T-helper 17 cell (primary cell): Measurements from ENCODE around the gene SYS1. TPM values are rescaled to one million over a fixed set of nuclear protein-coding genes. Genes with fewer than 3 reads are reported as not detected.
A peak's percentile ranks its signal among the peaks of the same experiment; 100 is the strongest.

ENCODE experiments used
- ATAC-seq: fragments of 150-1000 bp; cut with Tn5 transposase; 2 replicates; pipeline ENCODE4 v1.10.0; 2021; ENCODE audit warnings: mild to moderate bottlenecking, moderate library complexity
- DNase-seq, 3 donors: peaks; one replicate each; pipeline versions ENCODE4 v3.0.0 to v3.0.0-alpha.2; 2020 to 2021
- H3K9me3 ChIP-seq: one replicate; pipeline ENCODE4 v1.7.0; 2013; ENCODE audit warnings: low read length, mild to moderate bottlenecking; ENCODE audit not compliant: control insufficient read depth, poor library complexity, severe bottlenecking
- H3K27ac Mint-ChIP-seq: one replicate; pipeline ENCODE4 v1.8.0; 2022; ENCODE audit warnings: mild to moderate bottlenecking, moderate library complexity, mixed read lengths
- H3K27me3 Mint-ChIP-seq: one replicate; pipeline ENCODE4 v1.8.0; 2022; ENCODE audit warnings: mixed read lengths
- H3K36me3 Mint-ChIP-seq: one replicate; pipeline ENCODE4 v1.8.0; 2022; ENCODE audit warnings: low read depth, mixed read lengths
- H3K4me1 Mint-ChIP-seq: one replicate; pipeline ENCODE4 v1.8.0; 2022; ENCODE audit warnings: mild to moderate bottlenecking, mixed read lengths
- H3K4me3 Mint-ChIP-seq: one replicate; pipeline ENCODE4 v1.8.0; 2022; ENCODE audit warnings: mild to moderate bottlenecking, moderate library complexity, mixed read lengths
- total RNA-seq, 4 donors: library from RNA in 2 of 4; stranded (reverse) in 2 of 4; gene quantifications; one replicate each; pipeline ENCODE4 v1.2.3 and lab custom pipeline; 2022 to 2026

Gene SYS1
- 10 to 100 TPM; 93.3 to 99.5 TPM for total RNA-seq
- 82.3 to 120 reads per million in 2 donors for total RNA-seq (lab: John Stamatoyannopoulos, UW)

- Mint-ChIP-seq H3K27me3 (no peaks in the 10 kb centered on the region), H3K4me3 (peak within 1 kb of the TSS; percentile 98), H3K36me3 (peaks cover 3% of the 10 kb centered on the region), H3K4me1 (peaks cover 29% of the 10 kb centered on the region), H3K27ac (peak within 1 kb of the TSS; percentile 98)
- peak; percentile 94 to 98 (median 97) for DNase-seq
- no peaks in the 10 kb centered on the region for H3K9me3 ChIP-seq
- ATAC-seq: peak; percentile 86
Observed at GRCh38 chr20:45362804-45363610, at the start of gene SYS1. TSS of gene SYS1 (plus strand) at chr20:45363156. CDS start at chr20:45363532, 376 bp downstream.

- ATAC-seq: no peak
- H3K27me3 Mint-ChIP-seq: peaks cover 78% of the 10 kb centered on the region
Observed at GRCh38 chr20:45313943-45314342, 49.0 kb upstream of the SYS1 start.

DNA sequence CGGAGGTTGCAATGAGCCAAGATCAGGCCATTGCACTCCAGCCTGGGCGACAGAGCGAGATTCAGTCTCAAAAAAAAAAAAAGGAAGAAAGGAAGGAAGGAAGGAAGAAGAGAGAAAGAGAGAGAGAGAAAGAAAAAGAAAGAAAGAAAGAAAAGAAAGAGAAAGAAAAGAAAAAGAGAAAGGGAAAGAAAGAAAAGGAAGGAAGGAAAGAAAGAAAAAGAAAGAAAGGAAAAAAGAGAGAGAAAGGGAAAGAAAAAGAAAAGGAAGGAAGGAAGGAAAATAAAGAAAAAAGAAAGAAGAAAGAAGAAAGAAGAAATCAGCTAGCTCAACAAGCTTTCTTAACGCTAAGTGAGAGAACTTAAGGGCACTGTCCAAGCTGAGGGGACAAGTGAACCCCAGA is 47.3 kb upstream of the SYS1 start:
- ATAC-seq (no peak), DNase-seq (no peak)
- peaks cover 61% of the 10 kb centered on the region for H3K27me3 Mint-ChIP-seq
- no peak overlapping the region for H3K27ac Mint-ChIP-seq
- no peak overlapping the region for H3K4me3 Mint-ChIP-seq
- H3K9me3 ChIP-seq: no peaks in the 10 kb centered on the region
- peaks cover 5% of the 10 kb centered on the region for H3K36me3 Mint-ChIP-seq
- peaks cover 19% of the 10 kb centered on the region for H3K4me1 Mint-ChIP-seq

More at GRCh38 chr20:45313943-45314342, 49.0 kb upstream of the SYS1 start:
- Mint-ChIP-seq H3K4me1 (peaks cover 13% of the 10 kb centered on the region), H3K27ac (no peak overlapping the region), H3K36me3 (peaks cover 5% of the 10 kb centered on the region), H3K4me3 (no peak overlapping the region)
- no peak for DNase-seq
- H3K9me3 ChIP-seq: no peaks in the 10 kb centered on the region

DNA sequence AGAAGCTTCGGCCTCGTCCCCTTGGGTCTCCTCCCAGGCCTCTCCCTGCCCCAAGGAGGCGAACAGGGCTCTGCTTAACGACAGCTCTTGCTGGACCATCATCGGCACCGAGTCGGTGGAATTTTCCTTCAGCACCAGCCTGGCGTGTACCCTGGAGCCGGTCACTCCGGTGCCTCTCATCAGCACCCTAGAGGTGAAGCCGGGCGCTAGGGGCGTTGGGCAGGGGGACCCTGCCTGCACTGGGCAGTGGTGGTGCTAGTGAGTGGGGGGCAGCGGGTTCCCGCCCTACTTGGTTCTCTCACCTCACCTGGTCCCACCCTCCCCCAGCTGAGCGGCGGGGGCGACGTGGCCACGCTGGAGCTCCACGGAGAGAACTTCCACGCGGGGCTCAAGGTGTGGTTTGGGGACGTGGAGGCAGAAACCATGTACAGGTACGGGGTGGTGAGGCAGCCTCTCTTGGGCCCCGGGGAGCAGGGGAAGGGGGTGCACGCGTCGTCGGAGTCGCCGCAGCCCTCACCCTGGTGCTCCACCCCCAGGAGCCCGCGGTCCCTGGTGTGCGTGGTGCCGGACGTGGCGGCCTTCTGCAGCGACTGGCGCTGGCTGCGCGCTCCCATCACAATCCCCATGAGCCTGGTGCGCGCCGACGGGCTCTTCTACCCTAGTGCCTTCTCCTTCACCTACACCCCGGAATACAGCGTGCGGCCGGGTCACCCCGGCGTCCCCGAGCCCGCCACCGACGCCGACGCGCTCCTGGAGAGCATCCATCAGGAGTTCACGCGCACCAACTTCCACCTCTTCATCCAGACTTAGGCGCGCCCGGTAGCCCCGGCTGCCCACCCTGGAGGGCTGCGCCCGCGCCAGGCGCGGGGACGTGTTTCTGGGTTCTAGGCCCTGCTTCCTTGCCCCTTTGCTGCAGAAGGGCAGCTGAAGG is 46.5 kb upstream of the SYS1 start:
- Mint-ChIP-seq H3K27ac (no peak overlapping the region), H3K27me3 (peaks cover 53% of the 10 kb centered on the region), H3K36me3 (peaks cover 2% of the 10 kb centered on the region), H3K4me1 (peaks cover 19% of the 10 kb centered on the region), H3K4me3 (no peak overlapping the region)
- no peaks in the 10 kb centered on the region for H3K9me3 ChIP-seq
- no peak for ATAC-seq
- DNase-seq: no peak

- DNase-seq (no peak), ATAC-seq (no peak)
- H3K4me3 Mint-ChIP-seq: no peak overlapping the region
- H3K27me3 Mint-ChIP-seq: peaks cover 42% of the 10 kb centered on the region
- H3K36me3 Mint-ChIP-seq: peaks cover 2% of the 10 kb centered on the region
- H3K4me1 Mint-ChIP-seq: peaks cover 17% of the 10 kb centered on the region
- no peaks in the 10 kb centered on the region for H3K9me3 ChIP-seq
- no peak overlapping the region for H3K27ac Mint-ChIP-seq
Observed at GRCh38 chr20:45317826-45318225, 45.1 kb upstream of the SYS1 start.

DNA sequence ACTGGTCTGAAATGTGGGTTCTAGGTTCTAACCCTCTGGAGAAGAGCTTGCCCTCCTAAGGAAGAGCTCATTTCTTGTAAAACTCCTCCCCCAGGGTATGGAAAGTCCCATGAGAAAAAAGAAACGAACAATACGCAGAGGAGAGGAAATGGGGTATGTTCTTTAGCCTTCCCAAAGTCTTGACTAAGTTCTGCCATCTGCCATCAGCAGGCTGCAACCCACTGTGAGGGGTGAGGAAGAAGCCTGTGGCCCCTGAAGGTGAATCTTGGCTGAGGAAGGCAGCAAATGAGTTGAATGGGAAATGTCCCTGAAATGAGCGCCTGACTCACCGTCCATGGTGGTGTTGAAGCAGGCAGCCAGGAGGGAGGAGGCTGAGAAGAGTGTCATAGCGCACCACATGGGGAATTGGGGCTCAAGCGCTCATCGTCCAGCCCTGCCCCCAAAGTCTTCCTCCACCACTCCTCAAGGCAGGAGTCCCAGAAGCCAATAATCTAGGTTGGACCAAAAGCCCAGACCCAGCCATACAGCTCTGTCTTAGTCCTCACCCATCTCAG is 44.5 kb upstream of the SYS1 start:
- ATAC-seq: no peak
- peaks cover 2% of the 10 kb centered on the region for H3K36me3 Mint-ChIP-seq
- peaks cover 38% of the 10 kb centered on the region for H3K27me3 Mint-ChIP-seq
- DNase-seq: no peak
- H3K4me3 Mint-ChIP-seq: no peak overlapping the region
- H3K9me3 ChIP-seq: no peaks in the 10 kb centered on the region
- H3K4me1 Mint-ChIP-seq: peaks cover 17% of the 10 kb centered on the region
- peak overlapping the region; percentile 79 for H3K27ac Mint-ChIP-seq

GRCh38 chr20:45318948-45319347 is 44.0 kb upstream of the SYS1 start:
- peaks cover 33% of the 10 kb centered on the region for H3K27me3 Mint-ChIP-seq
- H3K9me3 ChIP-seq: no peaks in the 10 kb centered on the region
- H3K4me3 Mint-ChIP-seq: no peak overlapping the region
- H3K4me1 Mint-ChIP-seq: peaks cover 17% of the 10 kb centered on the region
- ATAC-seq (no peak), DNase-seq (no peak)
- H3K36me3 Mint-ChIP-seq: peaks cover 2% of the 10 kb centered on the region
- peak overlapping the region; percentile 79 for H3K27ac Mint-ChIP-seq

- peaks cover 12% of the 10 kb centered on the region for H3K27me3 Mint-ChIP-seq
- H3K36me3 Mint-ChIP-seq: peaks cover 2% of the 10 kb centered on the region
- peak overlapping the region; percentile 72 for H3K27ac Mint-ChIP-seq
- H3K4me1 Mint-ChIP-seq: peaks cover 17% of the 10 kb centered on the region
- H3K9me3 ChIP-seq: no peaks in the 10 kb centered on the region
- H3K4me3 Mint-ChIP-seq: no peak overlapping the region
- ATAC-seq: peak; percentile 80
- no peak for DNase-seq
Observed at GRCh38 chr20:45320948-45321595, 41.9 kb upstream of the SYS1 start.

GRCh38 chr20:45322952-45323383 is 40.0 kb upstream of the SYS1 start:
- Mint-ChIP-seq H3K4me3 (no peak overlapping the region), H3K27ac (no peak overlapping the region), H3K27me3 (no peaks in the 10 kb centered on the region), H3K36me3 (no peaks in the 10 kb centered on the region), H3K4me1 (peaks cover 14% of the 10 kb centered on the region)
- ATAC-seq (no peak), DNase-seq (no peak)
- H3K9me3 ChIP-seq: no peaks in the 10 kb centered on the region

- H3K4me1 Mint-ChIP-seq: peaks cover 14% of the 10 kb centered on the region
- H3K27ac Mint-ChIP-seq: no peak overlapping the region
- no peaks in the 10 kb centered on the region for H3K36me3 Mint-ChIP-seq
- H3K4me3 Mint-ChIP-seq: no peak overlapping the region
- no peak for DNase-seq
- no peaks in the 10 kb centered on the region for H3K27me3 Mint-ChIP-seq
- ATAC-seq: no peak
- H3K9me3 ChIP-seq: no peaks in the 10 kb centered on the region
Observed at GRCh38 chr20:45323731-45324130, 39.2 kb upstream of the SYS1 start.

GRCh38 chr20:45325371-45325770 is 37.6 kb upstream of the SYS1 start:
- no peaks in the 10 kb centered on the region for H3K27me3 Mint-ChIP-seq
- ATAC-seq: no peak

GRCh38 chr20:45328451-45328850 is 34.5 kb upstream of the SYS1 start:
- DNase-seq (no peak), ATAC-seq (no peak)
- H3K27ac Mint-ChIP-seq: no peak overlapping the region
- no peaks in the 10 kb centered on the region for H3K36me3 Mint-ChIP-seq
- H3K4me3 Mint-ChIP-seq: no peak overlapping the region
- H3K4me1 Mint-ChIP-seq: peaks cover 3% of the 10 kb centered on the region
- H3K27me3 Mint-ChIP-seq: no peaks in the 10 kb centered on the region
- no peaks in the 10 kb centered on the region for H3K9me3 ChIP-seq

More at GRCh38 chr20:45325371-45325770, 37.6 kb upstream of the SYS1 start:
- H3K4me3 Mint-ChIP-seq: no peak overlapping the region
- no peaks in the 10 kb centered on the region for H3K9me3 ChIP-seq
- no peaks in the 10 kb centered on the region for H3K36me3 Mint-ChIP-seq
- no peak for DNase-seq
- peaks cover 5% of the 10 kb centered on the region for H3K4me1 Mint-ChIP-seq
- no peak overlapping the region for H3K27ac Mint-ChIP-seq
